HG02938 (cell line): ENCODE data around the gene PLP1.

Source experiments
- ATAC-seq: cut with Tn5 transposase; IDR thresholded peaks from one replicate; pipeline ENCODE4 v1.9.1; 2021; ENCODE audit warnings: mild to moderate bottlenecking, moderate library complexity; ENCODE audit not compliant: unreplicated experiment

The PLP1 gene

GRCh38 chrX:103823591-103823990, 47.0 kb downstream of the PLP1 start:
- no peak for ATAC-seq

- no peak for ATAC-seq
Observed at GRCh38 chrX:103825881-103826280, 49.2 kb downstream of the PLP1 start.

GRCh38 chrX:103828529-103828928, 51.9 kb downstream of the PLP1 start:
- ATAC-seq = no peak

- ATAC-seq = no peak
Observed at GRCh38 chrX:103830848-103831247, 54.2 kb downstream of the PLP1 start.

GRCh38 chrX:103831342-103831802, 54.7 kb downstream of the PLP1 start:
- peak; percentile 83 for ATAC-seq

- ATAC-seq = peak; percentile 59
Observed at GRCh38 chrX:103831803-103832544, 55.3 kb downstream of the PLP1 start, which contains the start of gene RAB9B. Gene RAB9B (minus strand): TSS chrX:103832257. CDS start chrX:103825784, 6,473 bp downstream.

GRCh38 chrX:103839404-103839803, 62.8 kb downstream of the PLP1 start:
- ATAC-seq = no peak
